Testis (tissue), 3 donors: Measurements from ENCODE around the gene ZBTB48. TPM values are rescaled to one million over a fixed set of nuclear protein-coding genes. Genes with fewer than 3 reads are reported as not detected.

ENCODE experiments used
- DNase-seq: peaks from one replicate; pipeline ENCODE4 v3.0.0-alpha.2; 2019
- H3K27ac ChIP-seq, 2 donors: fragments of 200-600 bp; sonication (generic); one replicate each; pipeline ENCODE4 v1.5.1; 2019
- H3K27me3 ChIP-seq: fragments of 200-600 bp; sonication (generic); one replicate; pipeline ENCODE4 v1.5.1; 2019
- H3K36me3 ChIP-seq: fragments of 200-600 bp; sonication (generic); one replicate; pipeline ENCODE4 v1.5.1; 2017; ENCODE audit warnings: low read depth; ENCODE audit errors: missing control alignments
- H3K4me1 ChIP-seq: fragments of 200-600 bp; sonication (generic); one replicate; pipeline ENCODE4 v1.5.1; 2019
- H3K4me3 ChIP-seq, 2 donors: fragments of 200-600 bp; sonication (generic); one replicate each; pipeline ENCODE4 v1.5.1; 2017 to 2019
- H3K9me3 ChIP-seq: fragments of 200-600 bp; sonication (generic); one replicate; pipeline ENCODE4 v1.5.1; 2017
- CTCF ChIP-seq, 3 experiments: fragments of 450-650 bp in 2 of 3; fragments of 200-600 bp in 1 of 3; sonication (generic) in 1 of 3; IDR thresholded peaks; one replicate each; pipeline ENCODE4 v1.5.1; 2016 to 2019; ENCODE audit warnings: antibody characterized with exemption in 3 of 3, mild to moderate bottlenecking in 2 of 3, moderate library complexity in 1 of 3
- POLR2A ChIP-seq: fragments of 450-650 bp; IDR thresholded peaks from one replicate; pipeline ENCODE4 v1.6.1; 2017; ENCODE audit warnings: antibody characterized with exemption, mild to moderate bottlenecking, moderate library complexity
- WGBS, 2 donors: methylation state at CpG; one replicate each; pipeline ENCODE4 v1.1.5; 2018; 5-methylcytosine and 5-hydroxymethylcytosine counted together
- intact Hi-C: fragments of 100-400 bp; cut with DNase I; formaldehyde crosslinking; loops from one replicate; pipeline ENCODE4 v1.15.1; 2023; ENCODE audit warnings: low total_unique reads
- polyA plus RNA-seq: library from polyadenylated mRNA; stranded (reverse); fragments of 350-450 nt; fragmentation: Illumina TruSeq; extraction: RNeasy Lipid Tissue Mini Kit (QIAGEN cat#74804); gene quantifications from one replicate; pipeline ENCODE4 v1.2.3, GENCODE V29; 2014; ENCODE audit warnings: low read depth, low replicate concordance; ENCODE audit not compliant: insufficient read depth
- total RNA-seq, 2 donors: library from RNA; depleted of rRNA; stranded (reverse); fragments of >200 nt; gene quantifications; one replicate each; pipeline ENCODE4 v1.2.3, GENCODE V29; 2016

ZBTB48 gene
- total and polyA plus RNA-seq, 3 donors from 2014 or later: 58.9 to 80.7 (median 70.7) TPM

GRCh38 chr1:6623269-6623965 lies 43.6 kb downstream of the ZBTB48 start:
- 60 to 61% methylated on average over 14 of the region's 14 CpGs for WGBS, 2 donors
- intact Hi-C loops: no loop called here
- no peak for TF ChIP-seq CTCF (IDR thresholded peaks at IDR 0.05)
- TF ChIP-seq POLR2A: no peak
- Histone ChIP-seq H3K27ac (peak overlapping the region; percentile 3 to 10), H3K9me3 (no peaks in the 10 kb centered on the region), H3K4me3 (no peak overlapping the region), H3K27me3 (no peaks in the 10 kb centered on the region), H3K36me3 (no peaks in the 10 kb centered on the region), H3K4me1 (peaks cover 25% of the 10 kb centered on the region)
- no peak for DNase-seq

GRCh38 chr1:6624710-6625583 lies 45.2 kb downstream of the ZBTB48 start, which contains the start of gene THAP3:
THAP3 (plus strand) TSS chr1:6624868; CDS start chr1:6625219, 351 bp downstream.
- 3 to 7% methylated on average over 2 to 48 of the region's 73 CpGs for WGBS, 2 donors

GRCh38 chr1:6625584-6626149 lies 45.9 kb downstream of the ZBTB48 start:
- Histone ChIP-seq H3K36me3 (no peaks in the 10 kb centered on the region), H3K4me3 (peak overlapping the region; percentile 83 to 86), H3K4me1 (peaks cover 22% of the 10 kb centered on the region), H3K27me3 (no peaks in the 10 kb centered on the region), H3K27ac (peak overlapping the region; percentile 74 to 91), H3K9me3 (no peaks in the 10 kb centered on the region)
- DNase-seq: peak; percentile 54
- TF ChIP-seq POLR2A: no peak
- no peak for TF ChIP-seq CTCF (IDR thresholded peaks at IDR 0.05)
- 3 to 5% methylated on average over 20 to 29 of the region's 32 CpGs for WGBS, 2 donors
- intact Hi-C loops: no loop called here

More at GRCh38 chr1:6624710-6625583, 45.2 kb downstream of the ZBTB48 start, which contains the start of gene THAP3:
- Histone ChIP-seq H3K4me1 (peaks cover 22% of the 10 kb centered on the region), H3K27ac (peak within 1 kb of the TSS; percentile 74 to 91), H3K9me3 (no peaks in the 10 kb centered on the region), H3K27me3 (no peaks in the 10 kb centered on the region), H3K4me3 (peak within 1 kb of the TSS; percentile 83 to 86), H3K36me3 (no peaks in the 10 kb centered on the region)
- TF ChIP-seq POLR2A: no peak
- TF ChIP-seq CTCF (IDR thresholded peaks at IDR 0.05): no peak
- DNase-seq: peak; percentile 88
- intact Hi-C loops: no loop called here

DNA sequence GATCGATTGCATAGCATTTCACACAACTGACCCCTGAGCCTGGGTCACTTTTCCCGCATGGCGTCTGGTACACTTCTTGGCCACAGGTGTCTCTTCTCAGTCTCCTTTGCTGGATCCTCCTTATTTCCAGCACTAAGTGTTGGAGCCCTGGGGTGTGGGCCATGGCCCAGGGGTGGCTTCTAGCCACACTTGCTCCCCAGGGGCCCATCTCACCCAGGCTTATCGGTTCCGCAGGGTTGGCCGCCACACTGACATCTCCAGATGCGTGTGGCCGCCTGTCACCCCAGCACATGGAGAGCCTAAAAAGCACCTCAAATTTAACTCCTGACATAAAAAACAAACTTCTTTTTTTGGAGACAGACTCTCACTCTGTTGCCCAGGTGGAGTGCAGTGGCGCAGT lies 47.2 kb downstream of the ZBTB48 start:
- DNase-seq: no peak
- Histone ChIP-seq H3K36me3 (no peaks in the 10 kb centered on the region), H3K27me3 (no peaks in the 10 kb centered on the region), H3K9me3 (no peaks in the 10 kb centered on the region), H3K27ac (no peak overlapping the region), H3K4me1 (peaks cover 21% of the 10 kb centered on the region), H3K4me3 (no peak overlapping the region)
- intact Hi-C loops: no loop called here
- 80 to 95% methylated on average over 9 of the region's 9 CpGs for WGBS, 2 donors
- TF ChIP-seq POLR2A (no peak), CTCF (IDR thresholded peaks at IDR 0.05) (no peak)
